Measurements from ENCODE around the gene YIPF1. TPM values are rescaled to one million over a fixed set of nuclear protein-coding genes. Genes with fewer than 3 reads are reported as not detected.
A peak's percentile ranks its signal among the peaks of the same experiment; 100 is the strongest.

The YIPF1 gene
- total RNA-seq, 6 experiments from 2014 or later, result 20.5 to 34.5 (median 25.4) TPM

- H3K36me3 ChIP-seq, result peaks cover 0 to 63% (median 19%) of the 10 kb centered on the region in 4 donors
- peaks cover 0 to 3% (median 0%) of the 10 kb centered on the region in 4 donors for H3K4me1 ChIP-seq
- H3K27ac ChIP-seq, result no peak overlapping the region
- no peak for ATAC-seq
- H3K4me3 ChIP-seq, result no peak overlapping the region
- TF ChIP-seq CTCF (IDR thresholded peaks at IDR 0.05) (no peak), POLR2A (IDR thresholded peaks at IDR 0.05) (no peak)
- H3K27me3 ChIP-seq, result no peaks in the 10 kb centered on the region
- 86% methylated on average over 11 of the region's 11 CpGs for WGBS (ENCODE audit: insufficient coverage, low coverage, low lambda C conversion rate, missing lambda C conversion rate)
- intact Hi-C loops (cut with DNase I), result no loop called here
- H3K9me3 ChIP-seq, result no peaks in the 10 kb centered on the region
- no peak for DNase-seq
Observed at GRCh38 chr1:53869454-53870117, 20.0 kb downstream of the YIPF1 start.

GRCh38 chr1:53868565-53868964 lies 21.0 kb downstream of the YIPF1 start:
- Histone ChIP-seq H3K27me3 (no peaks in the 10 kb centered on the region), H3K36me3 (peaks cover 0 to 62% (median 19%) of the 10 kb centered on the region in 4 donors), H3K4me3 (no peak overlapping the region), H3K9me3 (no peaks in the 10 kb centered on the region), H3K27ac (no peak overlapping the region), H3K4me1 (peaks cover 0 to 3% (median 0%) of the 10 kb centered on the region in 4 donors)
- TF ChIP-seq POLR2A (IDR thresholded peaks at IDR 0.05) (no peak), CTCF (IDR thresholded peaks at IDR 0.05) (no peak)
- 93% methylated on average over 1 of the region's 1 CpG for whole genome bisulfite sequencing (ENCODE audit: insufficient coverage, low coverage, low lambda C conversion rate, missing lambda C conversion rate)
- ATAC-seq (no peak), DNase-seq (no peak)
- intact Hi-C loops (cut with DNase I), result no loop called here

- Histone ChIP-seq H3K4me3 (no peak overlapping the region), H3K27ac (no peak overlapping the region), H3K36me3 (peaks cover 4 to 42% (median 16%) of the 10 kb centered on the region in 4 donors), H3K9me3 (no peaks in the 10 kb centered on the region), H3K27me3 (no peaks in the 10 kb centered on the region), H3K4me1 (no peaks in the 10 kb centered on the region)
- intact Hi-C loops (cut with DNase I), result no loop called here
- ATAC-seq (no peak), DNase-seq (no peak)
- 94% methylated on average over 4 of the region's 7 CpGs for WGBS (ENCODE audit: insufficient coverage, low coverage, low lambda C conversion rate, missing lambda C conversion rate)
- TF ChIP-seq POLR2A (IDR thresholded peaks at IDR 0.05) (no peak), CTCF (IDR thresholded peaks at IDR 0.05) (no peak)
Observed at GRCh38 chr1:53862507-53862906, 27.1 kb downstream of the YIPF1 start.

GRCh38 chr1:53860967-53861411 lies 28.6 kb downstream of the YIPF1 start:
- no peaks in the 10 kb centered on the region for H3K9me3 ChIP-seq
- TF ChIP-seq POLR2A (IDR thresholded peaks at IDR 0.05) (no peak), CTCF (IDR thresholded peaks at IDR 0.05) (peak; percentile 71 to 91 (median 82))
- intact Hi-C loops (cut with DNase I), result no loop called here
- H3K4me1 ChIP-seq, result no peaks in the 10 kb centered on the region
- H3K36me3 ChIP-seq, result peaks cover 0 to 48% (median 16%) of the 10 kb centered on the region in 4 donors
- H3K4me3 ChIP-seq, result no peak overlapping the region
- ATAC-seq (peak; percentile 89 to 94 (median 90)), DNase-seq (peak in 1 of 3 donors; percentile 52)
- H3K27me3 ChIP-seq, result no peaks in the 10 kb centered on the region
- H3K27ac ChIP-seq, result no peak overlapping the region
